Measurements from ENCODE around the gene GRAMD1A.

- TF ChIP-seq CTCF (IDR thresholded peaks at IDR 0.05) (no peak), POLR2A (IDR thresholded peaks at IDR 0.05) (no peak)
Measured at GRCh38 chr19:34991542-34992333, 8.4 kb upstream of the GRAMD1A start.

Data from Peyer's patch (tissue), 4 donors.